GM21825 (cell line): Measurements from ENCODE around the gene PAGE5.

Experiments used
- ATAC-seq: cut with Tn5 transposase; IDR thresholded peaks from one replicate; pipeline ENCODE4 v1.9.1; 2021; ENCODE audit warnings: mild to moderate bottlenecking, moderate library complexity; ENCODE audit not compliant: unreplicated experiment

PAGE5 gene

GRCh38 chrX:55220119-55220794, at the start of gene PAGE5:
Gene PAGE5 (plus strand): TSS chrX:55220346. CDS start chrX:55221383, 1,037 bp downstream.
- ATAC-seq, result no peak

- no peak for ATAC-seq
These were observed 32.9 kb upstream of the PAGE5 start for GRCh38 chrX:55187281-55187680.

GRCh38 chrX:55196688-55197087, 23.5 kb upstream of the PAGE5 start:
- ATAC-seq, result no peak

GRCh38 chrX:55201930-55202579, 18.1 kb upstream of the PAGE5 start:
- ATAC-seq, result no peak

- no peak for ATAC-seq
These were observed 13.8 kb upstream of the PAGE5 start for GRCh38 chrX:55206162-55206941.

GRCh38 chrX:55210931-55211677, 9.0 kb upstream of the PAGE5 start:
- no peak for ATAC-seq

GRCh38 chrX:55213381-55213780, 6.8 kb upstream of the PAGE5 start:
- ATAC-seq, result no peak

GRCh38 chrX:55240788-55241340, 20.7 kb downstream of the PAGE5 start:
- ATAC-seq, result no peak

GRCh38 chrX:55253528-55253927, 33.4 kb downstream of the PAGE5 start:
- no peak for ATAC-seq

- no peak for ATAC-seq
These were observed 40.7 kb downstream of the PAGE5 start for GRCh38 chrX:55260806-55261205.

- no peak for ATAC-seq
These were observed 44.7 kb downstream of the PAGE5 start, which contains the start of gene PAGE3 for GRCh38 chrX:55264816-55265215. Gene PAGE3 (minus strand): TSS chrX:55264916. CDS start chrX:55263903, 1,013 bp downstream.
